HCT116 (cell line): Measurements from ENCODE around the gene CDK14.

Experiments
- CTCF ChIP-seq, 3 experiments: fragments of 200-600 bp in 1 of 3; sonication (generic) in 1 of 3; IDR thresholded peaks in 2 of 3; conservative IDR thresholded peaks in 1 of 3; 2 replicates each; pipeline ENCODE4 v1.5.1; 2012 to 2017; ENCODE audit warnings: low read depth in 2 of 3, low read length in 2 of 3, antibody characterized with exemption in 1 of 3, borderline replicate concordance in 1 of 3, control low read depth in 1 of 3, mild to moderate bottlenecking in 1 of 3, mixed read lengths in 1 of 3, mixed run types in 1 of 3, moderate library complexity in 1 of 3; ENCODE audit not compliant: insufficient read depth in 1 of 3
- EGR1 ChIP-seq: IDR thresholded peaks from 2 replicates; pipeline ENCODE4 v1.6.1; 2012; ENCODE audit warnings: low read depth
- ELF1 ChIP-seq: IDR thresholded peaks from 2 replicates; pipeline ENCODE4 v1.6.1; 2012; ENCODE audit warnings: low read depth, borderline replicate concordance
- EZH2 ChIP-seq: fragments of 200-600 bp; sonication (generic); IDR thresholded peaks from 2 replicates; pipeline ENCODE4 v1.6.1; 2017; ENCODE audit warnings: antibody characterized with exemption, mixed run types
- EZH2phosphoT487 ChIP-seq: fragments of 200-600 bp; IDR thresholded peaks from 2 replicates; pipeline ENCODE4 v1.6.1; 2018; ENCODE audit warnings: antibody characterized with exemption, borderline replicate concordance
- JUND ChIP-seq: IDR thresholded peaks from 2 replicates; pipeline ENCODE4 v1.6.1; 2012
- POLR2A ChIP-seq: IDR thresholded peaks from 2 replicates; pipeline ENCODE4 v1.7.0; 2011; ENCODE audit warnings: borderline replicate concordance; ENCODE audit not compliant: insufficient read depth, insufficient read length; ENCODE audit errors: extremely low read depth
- POLR2AphosphoS5 ChIP-seq: IDR thresholded peaks from 2 replicates; pipeline ENCODE4 v1.6.1; 2011; ENCODE audit warnings: mild to moderate bottlenecking, low read depth, low read length, moderate library complexity
- RAD21 ChIP-seq: IDR thresholded peaks from 2 replicates; pipeline ENCODE4 v1.6.1; 2012; ENCODE audit warnings: low read depth, mild to moderate bottlenecking
- SIN3A ChIP-seq: IDR thresholded peaks from 2 replicates; pipeline ENCODE4 v1.6.1; 2012; ENCODE audit warnings: low read depth
- SP1 ChIP-seq: IDR thresholded peaks from 2 replicates; pipeline ENCODE4 v1.6.1; 2012; ENCODE audit warnings: low read depth
- YY1 ChIP-seq: IDR thresholded peaks from 2 replicates; pipeline ENCODE4 v1.6.1; 2011; ENCODE audit warnings: low read length, low read depth, moderate library complexity, mild to moderate bottlenecking; ENCODE audit not compliant: insufficient replicate concordance; ENCODE audit errors: extremely low read depth
- ZBTB33 ChIP-seq: IDR thresholded peaks from 2 replicates; pipeline ENCODE4 v1.6.1; 2011; ENCODE audit warnings: mild to moderate bottlenecking, low read length, moderate library complexity; ENCODE audit not compliant: insufficient replicate concordance; ENCODE audit errors: extremely low read depth
- ZNF274 ChIP-seq: fragments of 200-500 bp; sonication (Bioruptor generic); IDR thresholded peaks from 2 replicates; pipeline ENCODE4 v1.6.1; 2014; ENCODE audit warnings: mild to moderate bottlenecking, low read depth, low read length, inconsistent platforms

GRCh38 chr7:90621747-90622140 lies 25.6 kb downstream of the CDK14 start:
- TF ChIP-seq CTCF (IDR thresholded peaks at IDR 0.05 in 2 of 3, conservative IDR thresholded peaks at IDR 0.05 in 1 of 3; ENCODE audit: borderline replicate concordance in 1 of 3, insufficient read depth in 1 of 3, low read depth in 2 of 3, low read length in 2 of 3) (no peak), EZH2 (no peak), EGR1 (no peak), POLR2A (no peak), EZH2phosphoT487 (no peak), POLR2AphosphoS5 (no peak), SP1 (no peak), YY1 (no peak), ELF1 (no peak), ZBTB33 (no peak), ZNF274 (no peak), SIN3A (no peak), JUND (no peak), RAD21 (no peak)
